H1 (cell line): ENCODE measurements around the gene RHEB. TPM values are rescaled to one million over a fixed set of nuclear protein-coding genes. Genes with fewer than 3 reads are reported as not detected.

Experiments
- BACH1 ChIP-seq: IDR thresholded peaks from 2 replicates; pipeline ENCODE4 v1.6.1; 2012; ENCODE audit warnings: low read length, improper control_type of control experiment
- CHD7 ChIP-seq: fragments of 300-600 bp; sonication (generic); IDR thresholded peaks from 2 replicates; pipeline ENCODE4 v1.7.1; 2012; ENCODE audit warnings: low read length, moderate library complexity, mild to moderate bottlenecking, inconsistent platforms; ENCODE audit not compliant: insufficient replicate concordance
- EP300 ChIP-seq, 2 experiments: IDR thresholded peaks; 1 replicate in 1 of 2; 2 replicates in 1 of 2; pipeline ENCODE4 v1.6.1; 2011 to 2012; ENCODE audit warnings: low read depth in 2 of 2, low read length in 2 of 2, mild to moderate bottlenecking in 2 of 2, borderline replicate concordance in 1 of 2, inconsistent platforms in 1 of 2, moderate library complexity in 1 of 2
- NRF1 ChIP-seq: IDR thresholded peaks from 2 replicates; pipeline ENCODE4 v1.6.1; 2011; ENCODE audit warnings: mild to moderate bottlenecking, low read depth, low read length, improper control_type of control experiment
- PHF8 ChIP-seq: fragments of 200-600 bp; sonication (generic); conservative IDR thresholded peaks from 2 replicates; pipeline ENCODE4 v1.7.1; 2012; ENCODE audit warnings: low read depth, mild to moderate bottlenecking, inconsistent platforms, low read length, moderate library complexity
- POLR2AphosphoS5 ChIP-seq: IDR thresholded peaks from 2 replicates; pipeline ENCODE4 v1.6.1; 2011; ENCODE audit warnings: low read depth, low read length
- RBBP5 ChIP-seq: IDR thresholded peaks from 2 replicates; pipeline ENCODE4 v1.7.1; 2012; ENCODE audit warnings: low read depth, mild to moderate bottlenecking, inconsistent platforms, low read length, moderate library complexity, borderline replicate concordance
- SIRT6 ChIP-seq: IDR thresholded peaks from one replicate; pipeline ENCODE4 v1.7.1; 2012; ENCODE audit warnings: low read length, inconsistent platforms
- polyA plus RNA-seq, 7 experiments: library from polyadenylated mRNA; depleted of rRNA in 3 of 7; stranded (reverse) in 5 of 7; unstranded in 2 of 7; fragments of >200 nt in 5 of 7; fragments of 200-250 nt in 2 of 7; gene quantifications; 1 replicate in 5 of 7; 2 replicates in 1 of 7; 4 replicates in 1 of 7; pipeline versions ENCODE4 v1.2.1 to v1.2.3, GENCODE V29; 2011 to 2013; ENCODE audit warnings: missing spikeins in 2 of 7, mixed read lengths in 2 of 7
- total RNA-seq: library from RNA; stranded (reverse); fragmentation: NEBNext Ultra II Directional; extraction: Animal tissue kit (Norgen Biotek cat#: 25700); gene quantifications from 2 replicates; pipeline ENCODE4 v1.2.1, GENCODE V29; 2021

RHEB gene
- total and polyA plus RNA-seq, 2 of the 8 experiments (the other 6 are each of a cell fraction or from before 2014, with no cell fraction given), result 60.8 to 132 TPM

- no peak for TF ChIP-seq CHD7
- TF ChIP-seq SIRT6, result no peak
- no peak for TF ChIP-seq POLR2AphosphoS5
- TF ChIP-seq PHF8, result no peak
- TF ChIP-seq RBBP5, result no peak
- TF ChIP-seq BACH1, result no peak
- TF ChIP-seq EP300 (IDR thresholded peaks at IDR 0.05; ENCODE audit: borderline replicate concordance in 1 of 2, low read depth in 2 of 2, low read length in 2 of 2), result no peak
- no peak for TF ChIP-seq NRF1
Measured at GRCh38 chr7:151484971-151485707, 34.6 kb downstream of the RHEB start (continued).
